GM12874 (cell line): ENCODE measurements around the gene PALB2.

Source experiments
- CTCF ChIP-seq: IDR thresholded peaks from 2 replicates; pipeline ENCODE4 v1.5.1; 2011; ENCODE audit warnings: low read depth, mild to moderate bottlenecking, control low read depth, low read length, moderate library complexity; ENCODE audit not compliant: insufficient read depth

Gene PALB2

GRCh38 chr16:23668225-23668624 lies 27.1 kb upstream of the PALB2 start:
- TF ChIP-seq CTCF: no peak

- no peak for TF ChIP-seq CTCF
Measured at GRCh38 chr16:23667355-23667659, 26.2 kb upstream of the PALB2 start.

- TF ChIP-seq CTCF: no peak
Measured at GRCh38 chr16:23666571-23667354, 25.7 kb upstream of the PALB2 start.

- no peak for TF ChIP-seq CTCF
Measured at GRCh38 chr16:23663918-23664317, 22.8 kb upstream of the PALB2 start.

- TF ChIP-seq CTCF: no peak
Measured at GRCh38 chr16:23651943-23652468, 10.9 kb upstream of the PALB2 start.

GRCh38 chr16:23650674-23651416 lies 9.7 kb upstream of the PALB2 start:
- no peak for TF ChIP-seq CTCF

- no peak for TF ChIP-seq CTCF
Measured at GRCh38 chr16:23642246-23642774, 1.2 kb upstream of the PALB2 start.
